ENCODE results near the gene TGM1. TPM values are rescaled to one million over a fixed set of nuclear protein-coding genes. Genes with fewer than 3 reads are reported as not detected.

Gene TGM1
- polyA plus RNA-seq, 2 of the 4 experiments (the other 2 are of a cell fraction) = 0.61 to 1.3 TPM

- Histone ChIP-seq H3K4me3 (no peak overlapping the region), H3K4me1 (no peaks in the 10 kb centered on the region), H3K4me2 (no peak overlapping the region), H3K9me3 (no peaks in the 10 kb centered on the region), H3K27ac (no peak overlapping the region)
- FAIRE-seq = no peak
- ChIA-PET POLR2A (no interaction called here), CTCF (interaction anchor here (2.1 to 34.0 kb wide), 2 partner anchors 25 to 36 kb away, joined by 7 to 469 read pairs; partner anchors contain the start of genes CIDEB, DHRS1, LTB4R and LTB4R2)
- WGBS (ENCODE audit: missing lambda C conversion rate) = 83% methylated on average over 5 of the region's 5 CpGs
- TF ChIP-seq TP53 (CRISPR knock-in tag; IDR thresholded peaks at IDR 0.05) (no peak), CHD4 (IDR thresholded peaks at IDR 0.05; ENCODE audit: borderline replicate concordance) (no peak), KDM1A (IDR thresholded peaks at IDR 0.05; ENCODE audit: low read depth) (no peak), RARB (CRISPR knock-in tag; IDR thresholded peaks at IDR 0.05) (no peak), JUNB (IDR thresholded peaks at IDR 0.05) (no peak), CBX2 (IDR thresholded peaks at IDR 0.05; ENCODE audit: borderline replicate concordance, low read depth) (no peak), POLR2AphosphoS2 (conservative IDR thresholded peaks at IDR 0.05; ENCODE audit: low read length) (no peak), CHD2 (IDR thresholded peaks at IDR 0.05; ENCODE audit: low read length, partially characterized antibody) (no peak), BHLHE40 (IDR thresholded peaks at IDR 0.05; ENCODE audit: low read depth, low read length) (no peak), E2F6 (IDR thresholded peaks at IDR 0.05; ENCODE audit: borderline replicate concordance, low read depth) (no peak), HOXA7 (CRISPR knock-in tag; IDR thresholded peaks at IDR 0.05) (no peak), CTCF (IDR thresholded peaks at IDR 0.05) (no peak), NPAS2 (CRISPR knock-in tag; IDR thresholded peaks at IDR 0.05; ENCODE audit: borderline replicate concordance) (no peak), HDAC2 (IDR thresholded peaks at IDR 0.05) (no peak), RAD21 (conservative IDR thresholded peaks at IDR 0.05 in 1 of 2, IDR thresholded peaks at IDR 0.05 in 1 of 2) (no peak), FOXS1 (CRISPR knock-in tag; IDR thresholded peaks at IDR 0.05) (no peak)
- ATAC-seq = no peak
- no peak for DNase-seq (ENCODE audit: low read depth in 1 of 2, low spot score in 1 of 2)
Measured at GRCh38 chr14:24278424-24278823, 15.4 kb upstream of the TGM1 start.

- Histone ChIP-seq H3K4me3 (no peak overlapping the region), H3K27ac (no peak overlapping the region), H3K4me2 (no peak overlapping the region), H3K9me3 (no peaks in the 10 kb centered on the region), H3K4me1 (no peaks in the 10 kb centered on the region)
- 86% methylated on average over 11 of the region's 11 CpGs for WGBS (ENCODE audit: missing lambda C conversion rate)
- CTCF ChIA-PET = interaction anchor here (0.8 to 34.0 kb wide), 5 partner anchors 8 to 35 kb away, joined by 3 to 469 read pairs (median 7); partner anchors contain the start of genes CIDEB, DHRS1, LTB4R and LTB4R2
- POLR2A ChIA-PET = no interaction called here
- FAIRE-seq (no peak), DNase-seq (ENCODE audit: low read depth in 1 of 2, low spot score in 1 of 2) (no peak), ATAC-seq (no peak)
- TF ChIP-seq MAZ (IDR thresholded peaks at IDR 0.05; ENCODE audit: borderline replicate concordance, low read depth, low read length) (no peak), KDM5A (IDR thresholded peaks at IDR 0.05) (no peak), EHMT2 (IDR thresholded peaks at IDR 0.05; ENCODE audit: low read depth) (no peak), MAX (IDR thresholded peaks at IDR 0.05) (no peak)
Measured at GRCh38 chr14:24277606-24278321, 14.8 kb upstream of the TGM1 start.

GRCh38 chr14:24277071-24277470, 14.1 kb upstream of the TGM1 start:
- DNase-seq (ENCODE audit: low read depth in 1 of 2, low spot score in 1 of 2) = no peak
- 86% methylated on average over 6 of the region's 6 CpGs for WGBS (ENCODE audit: missing lambda C conversion rate)
- no peak overlapping the region for H3K4me3 ChIP-seq
- CTCF ChIA-PET = interaction anchor here (0.8 to 34.0 kb wide), 5 partner anchors 9 to 35 kb away, joined by 3 to 469 read pairs (median 4); partner anchors contain the start of genes CIDEB, DHRS1, LTB4R and LTB4R2
- no peak for ATAC-seq
- H3K9me3 ChIP-seq = no peaks in the 10 kb centered on the region
- H3K27ac ChIP-seq = no peak overlapping the region
- H3K4me2 ChIP-seq = no peak overlapping the region
- 0 out of 3 replicates have a peak, but pooled peaks cover 2% of the 10 kb centered on the region for H3K4me1 ChIP-seq
- POLR2A ChIA-PET = no interaction called here
- FAIRE-seq = no peak
- no peak for TF ChIP-seq BCL3 (IDR thresholded peaks at IDR 0.05)
- no peak for TF ChIP-seq NR3C1 (IDR thresholded peaks at IDR 0.05)
- no peak for TF ChIP-seq KDM1A (IDR thresholded peaks at IDR 0.05; ENCODE audit: low read depth)
- no peak for TF ChIP-seq BHLHE40 (IDR thresholded peaks at IDR 0.05; ENCODE audit: low read depth, low read length)
- TF ChIP-seq ESRRA (IDR thresholded peaks at IDR 0.05; ENCODE audit: borderline replicate concordance, low read length) = no peak
- no peak for TF ChIP-seq TFCP2L1 (CRISPR knock-in tag; IDR thresholded peaks at IDR 0.05)
- TF ChIP-seq HMGXB4 (CRISPR knock-in tag; IDR thresholded peaks at IDR 0.05; ENCODE audit: borderline replicate concordance) = no peak
- no peak for TF ChIP-seq RCOR1 (IDR thresholded peaks at IDR 0.05; ENCODE audit: low read depth, low read length)
- no peak for TF ChIP-seq GATA3 (IDR thresholded peaks at IDR 0.05; ENCODE audit: borderline replicate concordance)
- TF ChIP-seq MAX (IDR thresholded peaks at IDR 0.05) = no peak
- no peak for TF ChIP-seq HEYL (CRISPR knock-in tag; IDR thresholded peaks at IDR 0.05)
